Body of pancreas (tissue), 4 donors: ENCODE results near the gene UCN2. TPM values are rescaled to one million over a fixed set of nuclear protein-coding genes. Genes with fewer than 3 reads are reported as not detected.
A peak's percentile ranks its signal among the peaks of the same experiment; 100 is the strongest.

ENCODE experiments used
- ATAC-seq: fragments of 150-250 bp; one replicate; pipeline ENCODE4 v1.9.1; 2016
- DNase-seq, 4 donors: peaks; one replicate each; pipeline ENCODE4 v3.0.0-alpha.2; 2019
- H3K27ac ChIP-seq, 4 donors: fragments of 200-600 bp; sonication (generic); 1 replicate in 3 of 4; 2 replicates in 1 of 4; pipeline versions ENCODE4 v1.5.1 to v1.6.1; 2016 to 2019; ENCODE audit warnings: mild to moderate bottlenecking in 1 of 4, mixed read lengths in 1 of 4, moderate library complexity in 1 of 4
- H3K27me3 ChIP-seq, 2 donors: fragments of 200-600 bp; sonication (generic); one replicate each; pipeline ENCODE4 v1.6.0; 2016; ENCODE audit warnings: mild to moderate bottlenecking in 1 of 2
- H3K36me3 ChIP-seq, 2 donors: fragments of 200-600 bp; sonication (generic); replicated peaks in 1 of 2; 2 replicates each; pipeline ENCODE4 v1.5.1; 2016; ENCODE audit warnings: low read depth in 2 of 2; ENCODE audit not compliant: insufficient read depth in 1 of 2
- H3K4me1 ChIP-seq: fragments of 200-600 bp; sonication (generic); one replicate; pipeline ENCODE4 v1.6.0; 2016
- H3K4me3 ChIP-seq, 2 donors: fragments of 200-600 bp; sonication (generic); 1 replicate in 1 of 2; 2 replicates in 1 of 2; pipeline ENCODE4 v1.5.1; 2016 to 2019
- H3K9me3 ChIP-seq, 3 donors: fragments of 200-600 bp; sonication (generic); 1 replicate in 2 of 3; 2 replicates in 1 of 3; pipeline ENCODE4 v1.5.1; 2016
- CTCF ChIP-seq, 7 experiments: fragments of 450-650 bp in 4 of 7; fragments of 200-600 bp in 3 of 7; sonication (generic) in 3 of 7; IDR thresholded peaks; one replicate each; pipeline ENCODE4 v1.5.1; 2016 to 2019; ENCODE audit warnings: antibody characterized with exemption in 7 of 7
- POLR2A ChIP-seq, 3 donors: fragments of 450-650 bp; IDR thresholded peaks; one replicate each; pipeline ENCODE4 v1.6.1; 2016; ENCODE audit warnings: antibody characterized with exemption in 3 of 3, mild to moderate bottlenecking in 2 of 3
- WGBS, 2 donors: methylation state at CpG; one replicate each; pipeline ENCODE4 v1.1.5; 2017; 5-methylcytosine and 5-hydroxymethylcytosine counted together
- intact Hi-C: fragments of 100-400 bp; cut with DNase I; formaldehyde crosslinking; loops from one replicate; pipeline ENCODE4 v1.15.1; 2023
- total RNA-seq, 2 donors: library from RNA; depleted of rRNA; stranded (reverse); fragments of >200 nt; gene quantifications; one replicate each; pipeline ENCODE4 v1.1.0, GENCODE V29; 2016

Gene UCN2
- not detected for total RNA-seq

GRCh38 chr3:48563382-48563918, at the start of gene UCN2:
UCN2 (minus strand) TSS chr3:48563781; CDS start chr3:48563124, 657 bp downstream.
- Histone ChIP-seq H3K4me1 (peaks cover 3% of the 10 kb centered on the region), H3K27ac (no peak within 1 kb of the TSS), H3K36me3 (no peaks in the 10 kb centered on the region), H3K27me3 (no peaks in the 10 kb centered on the region), H3K4me3 (no peak within 1 kb of the TSS), H3K9me3 (no peaks in the 10 kb centered on the region)
- no peak for TF ChIP-seq CTCF (IDR thresholded peaks at IDR 0.05)
- TF ChIP-seq POLR2A (IDR thresholded peaks at IDR 0.05): no peak
- no peak for ATAC-seq
- intact Hi-C loops: loop anchor here (5.0 kb wide), 1 partner anchor 101 kb away; no protein-coding TSS in a partner anchor
- no peak for DNase-seq
- 59 to 63% methylated on average over 3 to 6 of the region's 6 CpGs for WGBS, 2 donors

GRCh38 chr3:48612309-48612708, 48.7 kb upstream of the UCN2 start:
- Histone ChIP-seq H3K27me3 (no peaks in the 10 kb centered on the region), H3K27ac (no peak overlapping the region), H3K4me1 (peaks cover 16% of the 10 kb centered on the region), H3K4me3 (no peak overlapping the region), H3K9me3 (peaks cover 0 to 5% (median 0%) of the 10 kb centered on the region in 3 donors), H3K36me3 (no peaks in the 10 kb centered on the region)
- TF ChIP-seq POLR2A (IDR thresholded peaks at IDR 0.05) (no peak), CTCF (IDR thresholded peaks at IDR 0.05) (no peak)
- intact Hi-C loops: no loop called here
- DNase-seq: no peak
- 43 to 55% methylated on average over 1 of the region's 1 CpG for WGBS, 2 donors
- ATAC-seq: no peak

GRCh38 chr3:48609088-48610005, 45.8 kb upstream of the UCN2 start, which contains the start of gene UQCRC1:
UQCRC1 (minus strand) TSS chr3:48609646; CDS start chr3:48609620, 26 bp downstream.
- Histone ChIP-seq H3K27ac (peak within 1 kb of the TSS; percentile 20 to 86 (median 82)), H3K9me3 (no peaks in the 10 kb centered on the region), H3K36me3 (peaks cover 6 to 10% of the 10 kb centered on the region in 2 donors), H3K4me1 (peaks cover 16% of the 10 kb centered on the region), H3K4me3 (peak within 1 kb of the TSS; percentile 67 to 99), H3K27me3 (no peaks in the 10 kb centered on the region)
- peak; percentile 50 to 96 (median 88) for TF ChIP-seq CTCF (IDR thresholded peaks at IDR 0.05)
- peak; percentile 63 to 89 (median 84) for TF ChIP-seq POLR2A (IDR thresholded peaks at IDR 0.05)
- ATAC-seq (peak; percentile 100), DNase-seq (peak; percentile 93 to 95 (median 94))
- 1 to 3% methylated on average over 11 to 85 of the region's 86 CpGs for WGBS, 2 donors
- intact Hi-C loops: no loop called here

- TF ChIP-seq POLR2A (IDR thresholded peaks at IDR 0.05): no peak
- no peak for TF ChIP-seq CTCF (IDR thresholded peaks at IDR 0.05)
- intact Hi-C loops: no loop called here
- Histone ChIP-seq H3K27ac (no peak overlapping the region), H3K27me3 (no peaks in the 10 kb centered on the region), H3K9me3 (no peaks in the 10 kb centered on the region), H3K36me3 (peaks cover 10 to 26% of the 10 kb centered on the region in 2 donors), H3K4me3 (no peak overlapping the region), H3K4me1 (peaks cover 16% of the 10 kb centered on the region)
- DNase-seq (peak in 1 of 4 donors; percentile 23), ATAC-seq (no peak)
- WGBS, 2 donors: 85 to 96% methylated on average over 5 of the region's 5 CpGs
Measured at GRCh38 chr3:48607519-48607918, 43.9 kb upstream of the UCN2 start.
